Mononuclear cell (primary cell): Measurements from ENCODE around the gene SLC6A6. TPM values are rescaled to one million over a fixed set of nuclear protein-coding genes. Genes with fewer than 3 reads are reported as not detected.

ENCODE experiments used
- H3K27me3 ChIP-seq: 2 replicates; pipeline ENCODE4 v1.6.0; 2011; ENCODE audit warnings: low read length, control low read depth; ENCODE audit not compliant: insufficient read depth
- H3K4me1 ChIP-seq: 2 replicates; pipeline ENCODE4 v1.5.1; 2011; ENCODE audit warnings: mild to moderate bottlenecking, low read length, control low read depth; ENCODE audit not compliant: insufficient read depth
- H3K4me3 ChIP-seq: 2 replicates; pipeline ENCODE4 v1.5.1; 2011; ENCODE audit warnings: mild to moderate bottlenecking, low read length, moderate library complexity
- H3K9me3 ChIP-seq: 2 replicates; pipeline ENCODE4 v1.5.1; 2011; ENCODE audit warnings: low read depth, mild to moderate bottlenecking, control low read depth, low read length
- total RNA-seq: library from RNA; depleted of rRNA; stranded (reverse); fragments of >200 nt; gene quantifications from one replicate; pipeline ENCODE4 v1.2.3, GENCODE V29; 2012

SLC6A6 gene
- total RNA-seq, 1 donor, result 53.7 TPM

DNA sequence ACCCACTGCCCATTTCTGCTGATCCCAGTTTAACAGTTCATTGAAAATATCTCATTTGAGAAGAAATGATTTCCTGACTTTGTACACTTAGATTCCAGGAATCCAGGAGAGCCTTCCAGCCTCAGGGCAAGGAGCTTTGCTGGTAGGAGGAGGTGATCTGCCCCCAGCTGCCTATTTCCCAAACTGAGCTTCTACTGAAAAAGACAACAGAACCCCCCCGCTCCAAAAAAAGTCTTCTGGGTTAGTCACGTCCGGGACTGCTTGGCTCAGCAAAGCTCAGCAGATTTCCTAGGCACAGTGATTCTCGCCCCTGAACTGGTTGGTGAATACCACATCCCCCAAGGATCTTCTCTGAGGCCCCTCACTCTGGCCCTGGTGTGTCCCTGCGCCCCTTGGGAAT, 13.1 kb downstream of the SLC6A6 start:
- H3K4me3 ChIP-seq, result no peak overlapping the region
- peaks cover 66% of the 10 kb centered on the region for H3K4me1 ChIP-seq
- H3K27me3 ChIP-seq, result no peaks in the 10 kb centered on the region
- no peaks in the 10 kb centered on the region for H3K9me3 ChIP-seq

- Histone ChIP-seq H3K4me3 (no peak overlapping the region), H3K27me3 (no peaks in the 10 kb centered on the region), H3K4me1 (peaks cover 57% of the 10 kb centered on the region), H3K9me3 (no peaks in the 10 kb centered on the region)
These were observed 14.0 kb downstream of the SLC6A6 start for GRCh38 chr3:14416453-14416852.

- no peak overlapping the region for H3K4me3 ChIP-seq
- H3K4me1 ChIP-seq, result peaks cover 48% of the 10 kb centered on the region
- no peaks in the 10 kb centered on the region for H3K9me3 ChIP-seq
- no peaks in the 10 kb centered on the region for H3K27me3 ChIP-seq
These were observed 16.2 kb downstream of the SLC6A6 start for GRCh38 chr3:14418296-14419250.

DNA sequence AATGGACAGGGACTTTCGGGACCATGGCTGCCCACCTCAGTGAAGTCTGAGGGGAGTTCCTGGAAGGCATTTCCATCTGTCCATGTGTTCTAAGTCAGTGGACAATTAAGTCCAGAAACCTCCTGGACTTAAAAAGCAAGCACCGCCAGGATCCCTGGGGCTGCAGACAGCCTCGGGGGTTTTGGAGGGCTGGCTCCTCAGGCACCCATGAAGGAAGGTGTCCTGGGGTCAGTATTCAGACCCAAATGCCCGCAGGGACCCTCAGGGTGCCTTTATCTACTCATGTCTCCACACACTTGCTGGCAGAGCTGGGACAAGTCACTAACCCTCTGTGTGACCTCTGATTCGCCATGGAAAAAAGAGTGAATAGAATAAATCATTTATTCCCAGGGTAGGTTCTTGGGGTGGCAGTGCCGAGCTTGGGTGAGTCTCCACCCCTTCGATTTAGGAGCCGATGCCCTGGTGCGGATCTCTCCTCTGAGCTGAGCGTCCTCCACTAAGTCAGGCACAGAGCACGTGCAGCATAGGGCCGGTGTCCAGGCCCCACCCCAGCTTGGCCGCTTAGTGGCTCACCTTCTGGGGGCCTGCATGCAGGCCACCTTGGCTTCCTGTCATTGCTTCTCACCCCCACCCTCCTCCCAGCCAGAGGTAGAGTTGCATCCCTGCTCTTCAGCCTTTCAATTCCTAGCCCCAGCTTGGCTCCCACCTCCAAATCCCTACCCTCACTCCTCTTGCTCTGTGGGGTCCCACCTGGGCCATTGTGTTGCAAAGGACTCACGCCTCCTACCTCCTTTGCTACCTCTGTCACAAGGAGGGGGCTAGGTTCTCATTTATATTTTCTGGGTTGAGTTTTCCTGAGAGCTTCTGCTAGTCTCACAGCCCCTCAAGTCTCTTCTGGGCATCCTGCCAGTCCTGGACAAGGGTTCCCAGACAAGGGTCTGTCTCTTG, 19.9 kb downstream of the SLC6A6 start:
- peaks cover 74% of the 10 kb centered on the region for H3K4me1 ChIP-seq
- no peaks in the 10 kb centered on the region for H3K27me3 ChIP-seq
- H3K9me3 ChIP-seq, result no peaks in the 10 kb centered on the region
- no peak overlapping the region for H3K4me3 ChIP-seq

DNA sequence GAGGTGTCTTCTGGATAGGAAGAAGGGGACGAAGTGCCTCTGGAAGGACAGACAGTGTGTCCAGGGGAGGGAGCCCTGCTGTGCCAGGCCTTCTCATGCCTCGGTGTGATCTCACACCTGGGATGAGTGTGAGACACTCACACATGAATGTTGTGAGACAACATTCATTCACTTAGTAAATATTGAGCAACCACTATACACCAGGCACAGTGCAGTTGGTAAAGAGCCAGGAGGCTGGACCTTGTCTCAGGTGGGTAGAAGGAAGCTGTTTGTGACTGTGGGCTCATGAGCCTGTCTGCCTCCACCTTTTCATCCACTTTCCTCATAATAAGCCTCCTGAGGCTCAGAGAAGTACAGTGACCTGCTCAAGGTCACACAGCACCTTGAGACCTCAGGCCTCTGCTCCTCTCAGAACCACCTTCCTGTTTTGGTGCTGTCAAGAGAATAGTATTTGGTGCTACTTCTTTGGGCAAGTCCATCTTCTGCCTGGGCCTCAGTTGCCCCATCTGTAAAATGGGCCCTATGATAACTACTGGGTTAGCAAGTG, 20.9 kb downstream of the SLC6A6 start:
- H3K27me3 ChIP-seq, result no peaks in the 10 kb centered on the region
- peaks cover 76% of the 10 kb centered on the region for H3K4me1 ChIP-seq
- no peaks in the 10 kb centered on the region for H3K9me3 ChIP-seq
- no peak overlapping the region for H3K4me3 ChIP-seq

DNA sequence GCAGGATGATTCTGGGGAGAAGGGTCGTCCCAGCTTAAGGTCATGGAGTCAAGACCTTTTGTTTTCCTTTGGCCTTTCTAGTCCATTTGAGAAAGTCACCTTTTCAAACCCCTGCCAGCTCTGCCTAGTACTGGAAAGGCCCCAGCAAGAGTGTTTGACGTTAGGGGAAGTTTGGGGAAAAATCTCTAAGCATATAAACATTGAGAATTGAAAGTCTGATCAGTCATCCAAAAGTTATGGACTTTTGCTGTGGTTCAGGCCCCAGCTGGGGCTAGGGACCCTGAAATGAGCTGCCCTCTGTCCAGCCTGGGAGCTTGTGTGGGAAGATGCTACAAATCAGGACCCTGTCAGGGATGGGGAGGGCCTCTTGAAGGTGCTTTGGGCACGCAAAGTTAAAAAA, 21.6 kb downstream of the SLC6A6 start:
- Histone ChIP-seq H3K4me3 (no peak overlapping the region), H3K27me3 (no peaks in the 10 kb centered on the region), H3K4me1 (peaks cover 76% of the 10 kb centered on the region), H3K9me3 (no peaks in the 10 kb centered on the region)

- Histone ChIP-seq H3K4me1 (peaks cover 76% of the 10 kb centered on the region), H3K4me3 (no peak overlapping the region), H3K9me3 (no peaks in the 10 kb centered on the region), H3K27me3 (no peaks in the 10 kb centered on the region)
These were observed 22.5 kb downstream of the SLC6A6 start for GRCh38 chr3:14424711-14425580.

- Histone ChIP-seq H3K4me1 (peaks cover 84% of the 10 kb centered on the region), H3K27me3 (no peaks in the 10 kb centered on the region), H3K4me3 (no peak overlapping the region), H3K9me3 (no peaks in the 10 kb centered on the region)
These were observed 23.3 kb downstream of the SLC6A6 start for GRCh38 chr3:14425581-14426304.

- Histone ChIP-seq H3K9me3 (no peaks in the 10 kb centered on the region), H3K4me3 (no peak overlapping the region), H3K27me3 (no peaks in the 10 kb centered on the region), H3K4me1 (peaks cover 89% of the 10 kb centered on the region)
These were observed 23.9 kb downstream of the SLC6A6 start for GRCh38 chr3:14426305-14426620.

DNA sequence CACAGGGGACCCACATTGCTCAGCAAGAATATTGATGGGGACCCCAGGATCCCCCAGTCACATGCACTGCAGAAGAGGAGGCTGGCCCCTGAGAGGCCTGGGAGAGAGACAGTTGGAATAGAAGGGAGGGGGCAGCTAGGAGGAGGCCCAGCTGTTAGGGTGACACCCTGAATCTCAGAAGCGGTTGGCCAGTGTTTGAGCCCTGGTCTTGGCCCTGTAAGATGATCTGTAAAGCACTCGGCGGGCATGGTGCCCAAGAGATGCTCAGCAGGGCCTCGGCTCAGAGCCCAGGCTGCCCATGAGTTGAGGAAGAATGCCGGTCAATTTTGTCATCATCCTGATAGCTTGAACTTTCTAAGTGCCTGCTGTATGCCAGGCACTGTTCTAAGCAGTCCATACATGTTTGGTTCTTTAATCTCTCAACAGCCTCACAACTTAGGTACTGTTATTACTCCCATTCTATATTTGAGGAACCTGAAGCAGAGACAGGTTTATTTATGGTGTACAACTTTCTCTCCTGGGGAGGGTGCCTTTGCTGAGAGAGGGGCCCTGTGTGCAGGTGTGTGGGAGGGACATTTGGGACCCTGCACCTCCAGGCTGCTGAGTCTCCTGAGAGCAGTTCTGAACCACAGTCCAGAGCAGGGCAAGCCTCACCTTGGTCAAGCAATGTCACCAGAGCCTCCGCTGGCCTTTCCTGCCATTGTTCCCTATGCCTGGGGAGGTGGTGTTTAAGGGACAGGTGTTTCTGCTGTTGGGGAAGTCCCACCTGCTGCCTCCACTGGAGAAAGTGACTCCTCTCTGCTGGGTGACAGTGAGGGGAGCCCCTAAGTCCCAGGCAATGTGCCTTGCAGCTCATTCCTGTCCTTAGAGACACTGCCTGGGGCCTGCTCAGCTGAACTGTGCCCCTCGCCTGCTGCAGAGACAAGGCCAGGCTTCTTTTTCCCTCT, 26.0 kb downstream of the SLC6A6 start:
- Histone ChIP-seq H3K27me3 (no peaks in the 10 kb centered on the region), H3K4me1 (peaks cover 100% of the 10 kb centered on the region), H3K4me3 (no peak overlapping the region), H3K9me3 (no peaks in the 10 kb centered on the region)

DNA sequence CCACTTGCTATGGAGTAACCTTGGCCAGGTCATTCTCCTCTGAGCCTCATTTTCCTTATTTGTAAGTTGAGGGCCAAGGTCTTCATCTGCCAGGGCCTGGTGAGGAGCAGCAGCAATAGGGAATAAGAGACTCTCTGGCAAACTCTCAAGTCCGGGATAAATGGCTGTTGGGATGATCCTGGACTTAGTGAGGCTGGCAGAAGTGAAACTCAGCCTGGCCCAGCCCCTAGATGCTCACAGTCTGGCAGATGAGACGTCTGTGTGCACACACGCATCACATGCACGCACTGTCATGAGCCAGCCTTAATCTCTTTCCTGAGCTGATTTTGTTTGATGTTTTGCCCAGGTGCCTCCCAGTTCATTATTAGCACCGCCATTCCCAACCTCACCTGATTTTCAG, 26.8 kb downstream of the SLC6A6 start:
- no peak overlapping the region for H3K4me3 ChIP-seq
- no peaks in the 10 kb centered on the region for H3K27me3 ChIP-seq
- H3K9me3 ChIP-seq, result no peaks in the 10 kb centered on the region
- H3K4me1 ChIP-seq, result peaks cover 100% of the 10 kb centered on the region

- H3K9me3 ChIP-seq, result no peaks in the 10 kb centered on the region
- no peak overlapping the region for H3K4me3 ChIP-seq
- H3K27me3 ChIP-seq, result no peaks in the 10 kb centered on the region
- peaks cover 100% of the 10 kb centered on the region for H3K4me1 ChIP-seq
These were observed 27.2 kb downstream of the SLC6A6 start for GRCh38 chr3:14429640-14430039.

DNA sequence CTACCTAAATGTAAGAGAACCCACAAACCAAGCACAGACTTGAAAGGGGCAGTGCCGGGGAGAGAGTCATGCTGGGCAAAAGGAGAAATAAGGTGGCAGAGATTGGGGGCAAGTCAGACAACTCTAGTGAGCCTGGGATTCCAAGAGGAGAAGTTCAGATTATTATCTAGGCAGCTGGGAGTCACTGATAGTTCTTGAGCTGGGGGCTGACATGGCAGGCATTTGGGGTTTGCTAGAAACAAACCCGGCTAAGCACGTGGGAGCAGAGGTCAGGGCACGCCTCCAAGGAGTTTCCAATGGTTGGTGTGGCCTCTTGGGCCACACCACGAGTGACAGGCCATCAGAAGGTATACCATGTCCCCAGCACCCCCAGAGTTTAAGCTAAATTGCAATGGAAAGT, 27.6 kb downstream of the SLC6A6 start:
- H3K4me1 ChIP-seq, result peaks cover 100% of the 10 kb centered on the region
- no peaks in the 10 kb centered on the region for H3K9me3 ChIP-seq
- no peaks in the 10 kb centered on the region for H3K27me3 ChIP-seq
- H3K4me3 ChIP-seq, result no peak overlapping the region
